K562 (cell line): Measurements from ENCODE around the gene FLRT1. TPM values are rescaled to one million over a fixed set of nuclear protein-coding genes. Genes with fewer than 3 reads are reported as not detected.

Experiments
- ARID2 ChIP-seq: fragments of 450-650 bp; IDR thresholded peaks from 2 replicates; pipeline ENCODE4 v1.6.1; 2017; ENCODE audit warnings: antibody characterized with exemption, mild to moderate bottlenecking
- CREM ChIP-seq: IDR thresholded peaks from 2 replicates; pipeline ENCODE4 v1.6.1; 2014; ENCODE audit warnings: antibody characterized with exemption, low read depth
- CTBP1 ChIP-seq: fragments of 450-650 bp; IDR thresholded peaks from 2 replicates; pipeline ENCODE4 v1.6.1; 2016; ENCODE audit warnings: borderline replicate concordance
- FOXJ3 ChIP-seq: sonication (generic); formaldehyde crosslinking; IDR thresholded peaks from 2 replicates; pipeline ENCODE4 v1.4.0; 2020; ENCODE audit warnings: mild to moderate bottlenecking, missing genetic modification reagents
- FOXK1 ChIP-seq: sonication (generic); formaldehyde crosslinking; IDR thresholded peaks from 2 replicates; pipeline ENCODE4 v1.8.0; 2022; ENCODE audit warnings: missing genetic modification reagents, mild to moderate bottlenecking, borderline replicate concordance
- FOXM1 ChIP-seq, 2 experiments: fragments of 450-650 bp in 1 of 2; sonication (generic) in 1 of 2; formaldehyde crosslinking in 1 of 2; IDR thresholded peaks; 2 replicates each; pipeline versions ENCODE4 v1.6.1 to v1.9.0; 2017 to 2022; ENCODE audit warnings: low read depth in 2 of 2, mild to moderate bottlenecking in 2 of 2, missing genetic modification reagents in 1 of 2, moderate library complexity in 1 of 2
- HNRNPUL1 ChIP-seq: fragments of 200-400 bp; formaldehyde crosslinking; IDR thresholded peaks from 2 replicates; pipeline ENCODE4 v1.6.1; 2017; ENCODE audit warnings: low read length
- LEF1 ChIP-seq: fragments of 450-650 bp; IDR thresholded peaks from 2 replicates; pipeline ENCODE4 v1.6.1; 2016; ENCODE audit warnings: mild to moderate bottlenecking
- MAFG ChIP-seq: fragments of 450-650 bp; conservative IDR thresholded peaks from 2 replicates; pipeline ENCODE4 v1.6.1; 2016; ENCODE audit warnings: missing genetic modification characterization, missing compliant biosample characterization
- MIER1 ChIP-seq: fragments of 450-650 bp; IDR thresholded peaks from 2 replicates; pipeline ENCODE4 v1.6.1; 2016; ENCODE audit warnings: antibody characterized with exemption, mild to moderate bottlenecking, low read depth
- MYNN ChIP-seq, 2 experiments: sonication (generic); formaldehyde crosslinking in 1 of 2; IDR thresholded peaks; 2 replicates each; pipeline versions ENCODE4 v1.5.0 to v1.6.1; 2016 to 2020; ENCODE audit warnings: antibody characterized with exemption in 1 of 2, missing genetic modification reagents in 1 of 2
- RB1 ChIP-seq: fragments of 450-650 bp; IDR thresholded peaks from 2 replicates; pipeline ENCODE4 v1.6.1; 2017; ENCODE audit warnings: low read depth, mild to moderate bottlenecking
- SIX5 ChIP-seq, 2 experiments: IDR thresholded peaks; 2 replicates each; pipeline ENCODE4 v1.6.1; 2011; ENCODE audit warnings: low read length in 2 of 2, borderline replicate concordance in 1 of 2, low read depth in 1 of 2, mild to moderate bottlenecking in 1 of 2, moderate library complexity in 1 of 2; ENCODE audit not compliant: insufficient read depth in 1 of 2
- TCF3 ChIP-seq: sonication (generic); formaldehyde crosslinking; IDR thresholded peaks from 2 replicates; pipeline ENCODE4 v1.4.0; 2020; ENCODE audit warnings: mild to moderate bottlenecking, missing genetic modification reagents
- ZBTB17 ChIP-seq: fragments of 450-650 bp; formaldehyde crosslinking; IDR thresholded peaks from 2 replicates; pipeline ENCODE4 v1.4.0; 2020; ENCODE audit warnings: mild to moderate bottlenecking
- ZFP1 ChIP-seq: fragments of 450-650 bp; formaldehyde crosslinking; IDR thresholded peaks from 2 replicates; pipeline ENCODE4 v1.4.0; 2020; ENCODE audit warnings: mild to moderate bottlenecking, mixed read lengths
- ZNF121 ChIP-seq: sonication (generic); formaldehyde crosslinking; conservative IDR thresholded peaks from 2 replicates; pipeline ENCODE4 v1.8.0; 2022; ENCODE audit warnings: missing genetic modification reagents
- ZNF175 ChIP-seq: fragments of 200-800 bp; sonication (Bioruptor generic); IDR thresholded peaks from 2 replicates; pipeline ENCODE4 v1.6.1; 2016; ENCODE audit warnings: low read depth, mild to moderate bottlenecking, missing genetic modification characterization, missing compliant biosample characterization
- ZNF3 ChIP-seq: fragments of 250-450 bp; sonication (Bioruptor Pico); IDR thresholded peaks from 2 replicates; pipeline ENCODE4 v1.5.0; 2021; ENCODE audit warnings: mild to moderate bottlenecking, moderate library complexity
- ZNF347 ChIP-seq: fragments of 450-650 bp; formaldehyde crosslinking; IDR thresholded peaks from 2 replicates; pipeline ENCODE4 v1.4.0; 2020; ENCODE audit warnings: low read depth, mild to moderate bottlenecking, moderate library complexity
- ZNF780A ChIP-seq: fragments of 250-450 bp; sonication (Bioruptor Pico); IDR thresholded peaks from 2 replicates; pipeline ENCODE4 v1.5.0; 2021; ENCODE audit warnings: mild to moderate bottlenecking
- polyA plus RNA-seq, 8 experiments: library from polyadenylated mRNA; depleted of rRNA in 4 of 8; stranded (reverse) in 5 of 8; unstranded in 3 of 8; fragments of >200 nt; fragmentation: Nextera tagmentation in 2 of 8; fragmentation: Illumina TruSeq in 1 of 8; extraction: Ambion mirVana in 2 of 8; extraction: Trizol in 1 of 8; gene quantifications; 2 replicates each; pipeline versions ENCODE4 v1.2.1 to v1.2.3, GENCODE V29; 2011 to 2014; ENCODE audit warnings: inconsistent platforms in 1 of 8, missing spikeins in 1 of 8
- total RNA-seq, 7 experiments: library from RNA; depleted of rRNA in 6 of 7; stranded (reverse); fragments of >200 nt in 6 of 7; fragmentation: Illumina TruSeq in 2 of 7; extraction: Trizol in 2 of 7; gene quantifications; 2 replicates each; pipeline versions ENCODE4 v1.2.1 to v1.2.3, GENCODE V29; 2011 to 2021; ENCODE audit warnings: low replicate concordance in 1 of 7
- TF ChIP-seq, protein P1 (sequence below): fragments of 250-450 bp; sonication (Bioruptor Pico); IDR thresholded peaks from 2 replicates; pipeline ENCODE4 v1.4.0; 2020; ENCODE audit warnings: mild to moderate bottlenecking, moderate library complexity, borderline replicate concordance
- TF ChIP-seq, protein P2 (sequence below): fragments of 450-650 bp; IDR thresholded peaks from 2 replicates; pipeline ENCODE4 v1.6.1; 2018; ENCODE audit warnings: mild to moderate bottlenecking, low read depth; ENCODE audit not compliant: partially characterized antibody
- TF ChIP-seq, protein P3 (sequence below): fragments of 250-450 bp; sonication (Bioruptor Pico); IDR thresholded peaks from 2 replicates; pipeline ENCODE4 v1.4.0; 2020; ENCODE audit warnings: borderline replicate concordance

Gene FLRT1
- total and polyA plus RNA-seq, 9 of the 15 experiments (the other 6 are each of a cell fraction or from before 2014, with no cell fraction given), result not detected

DNA sequence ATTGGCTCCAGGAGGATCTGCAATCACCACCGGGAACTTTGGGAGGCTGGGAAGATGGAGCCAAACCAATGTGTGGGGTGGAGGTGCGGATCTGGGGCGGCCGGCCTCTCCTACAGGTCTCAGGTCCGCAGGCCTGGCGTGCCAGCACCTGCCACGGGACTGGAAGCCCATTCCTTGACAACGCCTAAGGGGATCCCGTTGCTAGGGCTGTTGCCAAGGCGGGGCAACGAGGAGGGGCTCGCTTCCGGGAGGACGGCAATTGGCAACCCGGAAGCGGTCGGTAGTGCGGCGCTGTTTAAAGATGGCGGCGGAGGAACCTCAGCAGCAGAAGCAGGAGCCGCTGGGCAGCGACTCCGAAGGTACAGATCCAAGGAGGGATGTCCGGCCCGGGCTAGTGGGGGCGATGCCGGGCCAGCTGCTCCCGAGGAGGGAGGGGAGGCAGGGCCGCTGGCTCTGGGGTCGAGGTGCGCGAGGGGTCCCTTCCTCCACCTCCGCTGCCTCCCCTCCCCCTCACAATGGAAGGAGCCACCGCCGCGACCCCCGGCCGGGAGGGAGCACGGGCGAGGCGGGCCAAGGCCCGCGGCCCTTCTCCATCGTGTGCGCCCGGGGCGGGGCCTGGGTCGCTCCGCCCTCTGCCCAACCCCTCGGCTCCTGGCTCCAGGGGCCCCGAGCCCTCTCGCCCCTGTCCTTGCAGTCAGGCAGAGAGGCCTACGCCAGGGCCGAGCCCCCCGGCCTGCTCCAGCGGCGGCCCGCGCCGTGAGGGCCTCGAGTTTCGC lies 49.4 kb upstream of the FLRT1 start, which contains the start of gene OTUB1 (continued):
- TF ChIP-seq, protein P1, sequence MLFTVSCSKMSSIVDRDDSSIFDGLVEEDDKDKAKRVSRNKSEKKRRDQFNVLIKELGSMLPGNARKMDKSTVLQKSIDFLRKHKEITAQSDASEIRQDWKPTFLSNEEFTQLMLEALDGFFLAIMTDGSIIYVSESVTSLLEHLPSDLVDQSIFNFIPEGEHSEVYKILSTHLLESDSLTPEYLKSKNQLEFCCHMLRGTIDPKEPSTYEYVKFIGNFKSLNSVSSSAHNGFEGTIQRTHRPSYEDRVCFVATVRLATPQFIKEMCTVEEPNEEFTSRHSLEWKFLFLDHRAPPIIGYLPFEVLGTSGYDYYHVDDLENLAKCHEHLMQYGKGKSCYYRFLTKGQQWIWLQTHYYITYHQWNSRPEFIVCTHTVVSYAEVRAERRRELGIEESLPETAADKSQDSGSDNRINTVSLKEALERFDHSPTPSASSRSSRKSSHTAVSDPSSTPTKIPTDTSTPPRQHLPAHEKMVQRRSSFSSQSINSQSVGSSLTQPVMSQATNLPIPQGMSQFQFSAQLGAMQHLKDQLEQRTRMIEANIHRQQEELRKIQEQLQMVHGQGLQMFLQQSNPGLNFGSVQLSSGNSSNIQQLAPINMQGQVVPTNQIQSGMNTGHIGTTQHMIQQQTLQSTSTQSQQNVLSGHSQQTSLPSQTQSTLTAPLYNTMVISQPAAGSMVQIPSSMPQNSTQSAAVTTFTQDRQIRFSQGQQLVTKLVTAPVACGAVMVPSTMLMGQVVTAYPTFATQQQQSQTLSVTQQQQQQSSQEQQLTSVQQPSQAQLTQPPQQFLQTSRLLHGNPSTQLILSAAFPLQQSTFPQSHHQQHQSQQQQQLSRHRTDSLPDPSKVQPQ (CRISPR knock-in tag), result no peak
- TF ChIP-seq ZBTB17 (peak; percentile 64; the same call in 1 of the 2 replicates), HNRNPUL1 (no peak), ARID2 (no peak), MYNN (IDR thresholded peaks at IDR 0.05) (peak; percentile 97), MYNN (CRISPR knock-in tag; IDR thresholded peaks at IDR 0.05) (no peak), FOXK1 (CRISPR knock-in tag) (0 out of 2 replicates have a peak, but pooled peaks have one; percentile 32), ZNF175 (no peak), ZNF3 (CRISPR knock-in tag) (no peak), RB1 (peak; percentile 60; the same call in 1 of the 2 replicates), SIX5 (IDR thresholded peaks at IDR 0.05; ENCODE audit: borderline replicate concordance in 1 of 2, insufficient read depth in 1 of 2, low read depth in 1 of 2, low read length in 2 of 2) (no peak), ZNF121 (CRISPR knock-in tag) (no peak), ZNF347 (CRISPR knock-in tag) (no peak), CTBP1 (peak; percentile 52), MIER1 (no peak), MAFG (tag) (no peak), ZFP1 (CRISPR knock-in tag) (no peak), FOXM1 (IDR thresholded peaks at IDR 0.05; ENCODE audit: low read depth) (no peak), FOXM1 (CRISPR knock-in tag; IDR thresholded peaks at IDR 0.05; ENCODE audit: low read depth) (no peak), CREM (peak; percentile 34; the same call in 1 of the 2 replicates), ZNF780A (CRISPR knock-in tag) (no peak), TCF3 (CRISPR knock-in tag) (no peak), FOXJ3 (CRISPR knock-in tag) (no peak), LEF1 (no peak)
- TF ChIP-seq, protein P2, sequence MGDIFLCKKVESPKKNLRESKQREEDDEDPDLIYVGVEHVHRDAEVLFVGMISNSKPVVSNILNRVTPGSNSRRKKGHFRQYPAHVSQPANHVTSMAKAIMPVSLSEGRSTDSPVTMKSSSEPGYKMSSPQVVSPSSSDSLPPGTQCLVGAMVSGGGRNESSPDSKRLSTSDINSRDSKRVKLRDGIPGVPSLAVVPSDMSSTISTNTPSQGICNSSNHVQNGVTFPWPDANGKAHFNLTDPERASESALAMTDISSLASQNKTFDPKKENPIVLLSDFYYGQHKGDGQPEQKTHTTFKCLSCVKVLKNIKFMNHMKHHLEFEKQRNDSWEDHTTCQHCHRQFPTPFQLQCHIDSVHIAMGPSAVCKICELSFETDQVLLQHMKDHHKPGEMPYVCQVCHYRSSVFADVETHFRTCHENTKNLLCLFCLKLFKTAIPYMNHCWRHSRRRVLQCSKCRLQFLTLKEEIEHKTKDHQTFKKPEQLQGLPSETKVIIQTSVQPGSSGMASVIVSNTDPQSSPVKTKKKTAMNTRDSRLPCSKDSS, result no peak
- TF ChIP-seq, protein P3, sequence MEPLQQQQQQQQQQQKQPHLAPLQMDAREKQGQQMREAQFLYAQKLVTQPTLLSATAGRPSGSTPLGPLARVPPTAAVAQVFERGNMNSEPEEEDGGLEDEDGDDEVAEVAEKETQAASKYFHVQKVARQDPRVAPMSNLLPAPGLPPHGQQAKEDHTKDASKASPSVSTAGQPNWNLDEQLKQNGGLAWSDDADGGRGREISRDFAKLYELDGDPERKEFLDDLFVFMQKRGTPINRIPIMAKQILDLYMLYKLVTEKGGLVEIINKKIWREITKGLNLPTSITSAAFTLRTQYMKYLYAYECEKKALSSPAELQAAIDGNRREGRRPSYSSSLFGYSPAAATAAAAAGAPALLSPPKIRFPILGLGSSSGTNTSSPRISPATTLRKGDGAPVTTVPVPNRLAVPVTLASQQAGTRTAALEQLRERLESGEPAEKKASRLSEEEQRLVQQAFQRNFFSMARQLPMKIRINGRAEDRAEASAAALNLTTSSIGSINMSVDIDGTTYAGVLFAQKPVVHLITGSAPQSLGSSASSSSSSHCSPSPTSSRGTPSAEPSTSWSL (CRISPR knock-in tag), result no peak
